Endodermal cell (in vitro differentiated cells): Measurements from ENCODE around the gene OGFOD3. TPM values are rescaled to one million over a fixed set of nuclear protein-coding genes. Genes with fewer than 3 reads are reported as not detected.
A peak's percentile ranks its signal among the peaks of the same experiment; 100 is the strongest.

Experiments used
- DNase-seq: peaks from one replicate; pipeline ENCODE4 v3.0.0-alpha.2; 2017
- H3K27ac ChIP-seq: 2 replicates; pipeline ENCODE4 v1.5.1; 2013; ENCODE audit warnings: mild to moderate bottlenecking, low read depth, low read length, moderate library complexity
- H3K27me3 ChIP-seq: 2 replicates; pipeline ENCODE4 v1.6.1; 2013; ENCODE audit warnings: mild to moderate bottlenecking, low read length, moderate library complexity; ENCODE audit not compliant: insufficient read depth, control insufficient read depth, poor library complexity, severe bottlenecking
- H3K36me3 ChIP-seq: 2 replicates; pipeline ENCODE4 v1.7.0; 2013; ENCODE audit warnings: mild to moderate bottlenecking, low read length, moderate library complexity; ENCODE audit not compliant: control insufficient read depth, insufficient read depth
- H3K4me1 ChIP-seq: one replicate; pipeline ENCODE4 v1.7.0; 2013; ENCODE audit warnings: low read length; ENCODE audit not compliant: control insufficient read depth, insufficient read depth
- H3K4me3 ChIP-seq: 2 replicates; pipeline ENCODE4 v1.5.1; 2013; ENCODE audit warnings: mild to moderate bottlenecking, low read length, moderate library complexity
- H3K9ac ChIP-seq: 2 replicates; pipeline ENCODE4 v1.6.1; 2013; ENCODE audit warnings: mild to moderate bottlenecking, low read length, moderate library complexity; ENCODE audit not compliant: poor library complexity, severe bottlenecking; ENCODE audit errors: extremely low read depth
- H3K9me3 ChIP-seq: 2 replicates; pipeline ENCODE4 v1.6.1; 2013; ENCODE audit warnings: mild to moderate bottlenecking, low read length, moderate library complexity; ENCODE audit not compliant: control insufficient read depth
- H3K27ac Mint-ChIP-seq: 2 replicates; pipeline ENCODE4 v1.8.0; 2020; ENCODE audit warnings: mixed read lengths
- H3K27me3 Mint-ChIP-seq: 2 replicates; pipeline ENCODE4 v1.8.0; 2021; ENCODE audit warnings: mild to moderate bottlenecking, mixed read lengths; ENCODE audit not compliant: insufficient read depth
- H3K36me3 Mint-ChIP-seq: 2 replicates; pipeline ENCODE4 v1.8.0; 2020; ENCODE audit warnings: low read depth, mixed read lengths
- H3K4me1 Mint-ChIP-seq: 2 replicates; pipeline ENCODE4 v1.8.0; 2020; ENCODE audit warnings: mixed read lengths
- H3K4me3 Mint-ChIP-seq: 2 replicates; pipeline ENCODE4 v1.8.0; 2020; ENCODE audit warnings: mild to moderate bottlenecking, moderate library complexity, mixed read lengths
- H3K9me3 Mint-ChIP-seq: 2 replicates; pipeline ENCODE4 v1.8.0; 2020; ENCODE audit warnings: mild to moderate bottlenecking, mixed read lengths
- CTCF ChIP-seq: fragments of 200-600 bp; sonication (generic); conservative IDR thresholded peaks from 2 replicates; pipeline ENCODE4 v1.5.0; 2021; ENCODE audit warnings: antibody characterized with exemption, mild to moderate bottlenecking
- WGBS, 2 experiments: methylation state at CpG; one replicate each; pipeline versions ENCODE4 v1.1.5 to v1.1.7; 2013; ENCODE audit warnings: missing lambda C conversion rate in 2 of 2, mixed read lengths in 1 of 2; ENCODE audit not compliant: insufficient coverage in 1 of 2, insufficient read length in 1 of 2; 5-methylcytosine and 5-hydroxymethylcytosine counted together
- total RNA-seq, 2 donors: library from RNA; stranded (reverse); fragmentation: NEBNext Ultra II Directional in 1 of 2; extraction: Animal tissue kit (Norgen Biotek cat#: 25700) in 1 of 2; gene quantifications; 2 replicates in 1 of 2; 3 replicates in 1 of 2; pipeline ENCODE4 v1.2.1, GENCODE V29; 2021

OGFOD3 gene
- total RNA-seq, 2 donors from 2014 or later = 24.0 to 30.1 TPM

- H3K36me3 Mint-ChIP-seq = no peaks in the 10 kb centered on the region
Measured at GRCh38 chr17:82354804-82355308, 63.5 kb downstream of the OGFOD3 start.

GRCh38 chr17:82353484-82353883, 64.9 kb downstream of the OGFOD3 start:
- no peak for TF ChIP-seq CTCF
- no peaks in the 10 kb centered on the region for H3K9me3 Mint-ChIP-seq
- Histone ChIP-seq H3K9ac (no peak overlapping the region), H3K4me1 (no peaks in the 10 kb centered on the region), H3K27me3 (no peaks in the 10 kb centered on the region), H3K9me3 (no peaks in the 10 kb centered on the region), H3K27ac (no peak overlapping the region), H3K36me3 (no peaks in the 10 kb centered on the region), H3K4me3 (no peak overlapping the region)
- no peak for DNase-seq
- no peak overlapping the region for H3K27ac Mint-ChIP-seq
- peaks cover 9% of the 10 kb centered on the region for H3K4me1 Mint-ChIP-seq
- H3K36me3 Mint-ChIP-seq = no peaks in the 10 kb centered on the region
- WGBS, 2 experiments = 91 to 94% methylated on average over 3 to 8 of the region's 8 CpGs
- H3K4me3 Mint-ChIP-seq = no peak overlapping the region
- H3K27me3 Mint-ChIP-seq = peaks cover 8% of the 10 kb centered on the region

More at GRCh38 chr17:82354804-82355308, 63.5 kb downstream of the OGFOD3 start:
- Histone ChIP-seq H3K4me1 (no peaks in the 10 kb centered on the region), H3K27ac (no peak overlapping the region), H3K9me3 (no peaks in the 10 kb centered on the region), H3K36me3 (no peaks in the 10 kb centered on the region), H3K9ac (no peak overlapping the region), H3K27me3 (no peaks in the 10 kb centered on the region), H3K4me3 (no peak overlapping the region)
- Mint-ChIP-seq H3K9me3 (no peaks in the 10 kb centered on the region), H3K4me1 (peaks cover 2% of the 10 kb centered on the region), H3K27ac (no peak overlapping the region), H3K27me3 (peaks cover 11% of the 10 kb centered on the region), H3K4me3 (no peak overlapping the region)
- no peak for DNase-seq
- 93 to 96% methylated on average over 6 to 7 of the region's 7 CpGs for WGBS, 2 experiments
- TF ChIP-seq CTCF = no peak

GRCh38 chr17:82351713-82352488, 66.5 kb downstream of the OGFOD3 start:
- no peaks in the 10 kb centered on the region for H3K36me3 ChIP-seq
- H3K4me3 ChIP-seq = no peak overlapping the region
- Mint-ChIP-seq H3K4me3 (no peak overlapping the region), H3K9me3 (no peaks in the 10 kb centered on the region), H3K27me3 (peaks cover 8% of the 10 kb centered on the region), H3K27ac (no peak overlapping the region), H3K4me1 (peaks cover 8% of the 10 kb centered on the region), H3K36me3 (no peaks in the 10 kb centered on the region)
- H3K4me1 ChIP-seq = no peaks in the 10 kb centered on the region
- TF ChIP-seq CTCF = peak; percentile 97
- 50 to 64% methylated on average over 17 to 26 of the region's 26 CpGs for WGBS, 2 experiments
- H3K9ac ChIP-seq = no peak overlapping the region
- no peak overlapping the region for H3K27ac ChIP-seq
- no peaks in the 10 kb centered on the region for H3K9me3 ChIP-seq
- no peaks in the 10 kb centered on the region for H3K27me3 ChIP-seq
- DNase-seq = peak; percentile 99
